ENCODE measurements around the gene C11orf65.

The C11orf65 gene

GRCh38 chr11:108467091-108467823 lies at the start of gene C11orf65:
Gene C11orf65, minus strand, starts transcription at chr11:108467529. Its CDS starts 5,970 bp downstream, at chr11:108461559.
- no peaks in the 10 kb centered on the region for H3K27me3 Mint-ChIP-seq
- peak; percentile 100 for ATAC-seq
- peaks cover 13% of the 10 kb centered on the region for H3K4me1 Mint-ChIP-seq

GRCh38 chr11:108516125-108516524 lies 48.8 kb upstream of the C11orf65 start:
- DNase-seq (no peak), ATAC-seq (no peak)
- no peaks in the 10 kb centered on the region for H3K4me1 Mint-ChIP-seq
- H3K27me3 Mint-ChIP-seq: peaks cover 1% of the 10 kb centered on the region
- H3K36me3 Mint-ChIP-seq (ENCODE audit: low read depth): peaks cover 5% of the 10 kb centered on the region
- no peak overlapping the region for H3K4me3 Mint-ChIP-seq
- no peaks in the 10 kb centered on the region for H3K9me3 Mint-ChIP-seq
- no peak overlapping the region for H3K27ac Mint-ChIP-seq

More at GRCh38 chr11:108467091-108467823, at the start of gene C11orf65:
- peak within 1 kb of the TSS; percentile 98 for H3K4me3 Mint-ChIP-seq
- H3K9me3 Mint-ChIP-seq: no peaks in the 10 kb centered on the region
- H3K27ac Mint-ChIP-seq: peak within 1 kb of the TSS; percentile 99
- DNase-seq: peak; percentile 95
- peaks cover 3% of the 10 kb centered on the region for H3K36me3 Mint-ChIP-seq (ENCODE audit: low read depth)

GRCh38 chr11:108512708-108513107 lies 45.4 kb upstream of the C11orf65 start:
- H3K4me3 Mint-ChIP-seq: no peak overlapping the region
- peaks cover 5% of the 10 kb centered on the region for H3K36me3 Mint-ChIP-seq (ENCODE audit: low read depth)
- DNase-seq (no peak), ATAC-seq (no peak)
- peaks cover 1% of the 10 kb centered on the region for H3K27me3 Mint-ChIP-seq
- H3K9me3 Mint-ChIP-seq: no peaks in the 10 kb centered on the region
- H3K4me1 Mint-ChIP-seq: no peaks in the 10 kb centered on the region
- no peak overlapping the region for H3K27ac Mint-ChIP-seq

DNA sequence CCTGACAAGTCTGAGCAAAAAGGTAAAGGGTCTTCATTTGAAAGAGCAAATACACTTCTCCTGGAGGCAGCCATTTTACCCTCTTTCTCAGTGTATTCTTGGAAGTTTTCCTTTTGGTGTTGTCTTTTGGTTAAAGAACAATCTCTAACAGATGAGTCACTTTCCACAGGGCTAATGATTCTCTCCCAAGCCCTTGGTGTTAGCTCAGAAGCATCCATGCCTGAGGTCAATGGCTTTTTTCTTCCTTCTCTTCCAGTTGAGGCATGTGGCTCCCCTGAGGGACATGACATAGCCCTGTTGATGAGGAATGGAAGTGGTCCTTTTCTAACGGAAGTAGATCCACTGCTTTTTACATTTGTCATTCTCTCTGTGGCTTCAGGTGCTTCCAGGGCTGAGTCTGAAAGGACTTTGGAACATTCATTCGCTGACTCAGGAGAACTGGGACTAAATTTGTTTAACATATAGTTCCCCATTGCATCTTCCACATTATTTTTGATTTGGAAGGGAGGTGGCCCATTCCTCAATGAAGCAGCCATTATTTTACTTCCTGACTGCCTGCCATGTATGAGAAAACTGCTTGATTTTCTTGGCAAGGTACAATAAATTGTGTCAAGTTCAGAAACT lies 44.6 kb upstream of the C11orf65 start:
- no peak for DNase-seq
- no peaks in the 10 kb centered on the region for H3K4me1 Mint-ChIP-seq

DNA sequence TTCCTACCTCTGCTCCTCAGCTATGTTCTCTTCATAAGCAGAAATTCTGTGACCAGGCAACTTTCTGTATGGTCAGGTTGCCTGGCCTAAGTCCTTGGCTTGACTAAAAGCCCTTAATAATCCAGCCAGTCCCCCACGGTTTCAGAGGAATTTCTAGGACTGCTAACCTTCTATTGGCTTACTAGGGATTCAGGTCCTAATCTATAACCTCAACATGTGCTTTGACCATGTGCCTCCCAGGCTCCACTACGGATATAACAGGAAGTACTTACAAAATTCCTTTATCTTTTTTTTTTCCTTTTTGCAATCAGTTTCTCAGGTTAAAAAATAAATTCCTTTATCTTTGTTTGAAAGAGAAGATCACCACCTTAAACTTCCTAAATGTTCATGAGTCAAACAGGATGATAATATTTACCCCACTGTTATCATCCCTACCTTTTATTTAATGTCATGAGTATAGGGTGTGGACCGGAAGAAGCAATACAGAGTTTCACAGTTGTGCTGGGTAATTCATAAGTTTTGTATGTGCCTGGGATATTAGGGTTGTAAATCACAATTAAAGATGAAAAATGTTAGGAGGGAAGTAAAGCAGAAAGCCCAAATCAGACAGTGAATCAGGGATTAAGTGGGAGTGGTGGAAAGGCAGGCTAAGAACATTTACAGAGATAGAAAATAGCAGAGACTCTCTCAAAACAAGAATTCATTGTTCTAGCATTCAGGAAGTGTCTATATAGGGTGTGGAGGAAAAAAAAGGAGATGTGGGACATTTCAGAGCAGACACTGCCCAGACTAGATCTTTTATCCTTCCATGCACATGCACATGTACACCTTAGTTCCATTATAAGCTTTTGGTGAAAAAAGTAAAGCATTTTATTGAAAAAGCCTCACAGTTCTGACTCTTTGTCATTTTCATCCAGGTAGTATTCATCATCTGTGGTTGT lies 41.6 kb upstream of the C11orf65 start:
- DNase-seq (no peak), ATAC-seq (no peak)
- Mint-ChIP-seq H3K27me3 (peaks cover 1% of the 10 kb centered on the region), H3K27ac (no peak overlapping the region), H3K4me1 (no peaks in the 10 kb centered on the region), H3K9me3 (no peaks in the 10 kb centered on the region), H3K4me3 (no peak overlapping the region), H3K36me3 (ENCODE audit: low read depth) (peaks cover 1% of the 10 kb centered on the region)

More for the DNA sequence above, 44.6 kb upstream of the C11orf65 start:
- Mint-ChIP-seq H3K4me3 (no peak overlapping the region), H3K27me3 (peaks cover 1% of the 10 kb centered on the region), H3K27ac (no peak overlapping the region), H3K36me3 (ENCODE audit: low read depth) (peaks cover 5% of the 10 kb centered on the region), H3K9me3 (no peaks in the 10 kb centered on the region)
- ATAC-seq: no peak

DNA sequence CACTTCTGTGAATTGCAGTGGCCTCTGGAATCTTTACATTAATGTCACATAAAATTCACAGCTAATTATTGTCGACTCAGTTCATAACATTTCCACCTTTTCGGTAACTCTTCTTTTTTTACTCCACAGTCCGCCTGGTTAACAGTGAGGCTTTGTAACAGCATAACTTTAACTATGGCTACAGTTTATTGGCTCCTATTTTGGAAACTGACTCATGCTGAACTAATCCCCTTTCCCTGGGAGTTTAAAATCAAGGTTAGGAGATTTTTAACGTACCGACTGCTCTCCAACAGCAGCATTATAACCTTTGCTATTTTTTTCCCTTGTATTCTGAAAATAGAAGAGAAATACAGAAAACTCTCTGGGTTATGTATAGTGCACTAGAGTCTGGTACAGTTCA lies 34.1 kb upstream of the C11orf65 start:
- H3K27me3 Mint-ChIP-seq: no peaks in the 10 kb centered on the region
- H3K36me3 Mint-ChIP-seq (ENCODE audit: low read depth): no peaks in the 10 kb centered on the region
- H3K4me3 Mint-ChIP-seq: no peak overlapping the region
- ATAC-seq (no peak), DNase-seq (no peak)
- no peaks in the 10 kb centered on the region for H3K9me3 Mint-ChIP-seq
- peaks cover 16% of the 10 kb centered on the region for H3K4me1 Mint-ChIP-seq
- H3K27ac Mint-ChIP-seq: no peak overlapping the region

GRCh38 chr11:108500721-108501120 lies 33.4 kb upstream of the C11orf65 start:
- H3K4me1 Mint-ChIP-seq: peaks cover 18% of the 10 kb centered on the region
- H3K9me3 Mint-ChIP-seq: no peaks in the 10 kb centered on the region
- H3K36me3 Mint-ChIP-seq (ENCODE audit: low read depth): no peaks in the 10 kb centered on the region
- no peak for DNase-seq
- ATAC-seq: no peak
- H3K27ac Mint-ChIP-seq: no peak overlapping the region
- no peak overlapping the region for H3K4me3 Mint-ChIP-seq
- H3K27me3 Mint-ChIP-seq: no peaks in the 10 kb centered on the region

DNA sequence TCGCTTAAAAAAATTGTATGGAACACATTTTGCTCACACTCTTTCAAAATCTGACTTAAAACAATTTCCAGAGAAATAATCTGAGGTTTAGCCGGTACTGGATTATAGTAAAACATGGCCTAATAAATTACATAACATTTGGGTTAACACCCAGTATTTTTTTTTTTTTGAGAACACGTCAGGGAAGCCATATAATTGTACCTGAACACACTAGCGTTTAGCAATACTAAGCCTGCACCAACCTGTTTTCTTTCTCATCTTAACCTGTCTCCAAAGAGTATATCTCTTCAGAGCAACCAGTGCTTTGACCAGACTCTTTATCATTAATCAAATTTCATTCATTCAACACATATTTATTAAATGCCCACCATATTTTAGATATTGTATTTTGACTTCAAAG lies 32.8 kb upstream of the C11orf65 start:
- ATAC-seq: no peak
- Mint-ChIP-seq H3K4me1 (peaks cover 18% of the 10 kb centered on the region), H3K27ac (no peak overlapping the region), H3K4me3 (no peak overlapping the region), H3K9me3 (no peaks in the 10 kb centered on the region), H3K27me3 (no peaks in the 10 kb centered on the region), H3K36me3 (ENCODE audit: low read depth) (no peaks in the 10 kb centered on the region)
- DNase-seq: no peak

DNA sequence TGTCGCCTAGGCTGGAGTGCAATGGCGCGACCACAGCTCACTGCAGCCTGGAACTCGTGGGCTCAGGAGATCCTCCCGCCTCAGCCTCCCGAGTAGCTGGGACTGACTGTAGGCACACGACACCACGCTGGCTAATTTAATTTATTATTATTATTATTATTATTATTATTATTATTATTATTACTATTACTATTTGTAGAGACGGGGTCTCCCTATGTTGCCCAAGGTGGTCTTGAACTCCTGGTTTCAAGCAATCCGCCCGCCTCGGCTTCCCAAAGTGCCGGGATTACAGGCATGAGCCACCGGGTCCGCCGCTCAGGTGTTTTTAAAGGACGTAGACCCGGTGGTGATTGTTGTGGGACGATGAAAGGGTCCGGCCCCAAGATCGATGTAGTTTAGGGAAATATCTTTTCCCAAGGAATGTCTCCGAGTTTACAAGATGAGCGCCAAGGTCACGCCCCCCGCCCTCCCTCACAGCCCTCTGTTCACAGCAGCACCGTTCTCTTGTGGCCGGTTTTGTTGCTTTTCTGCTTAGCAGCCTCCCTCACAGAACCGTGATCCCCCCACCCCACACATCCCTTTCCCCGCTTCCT lies 31.6 kb upstream of the C11orf65 start:
- Mint-ChIP-seq H3K27me3 (no peaks in the 10 kb centered on the region), H3K9me3 (no peaks in the 10 kb centered on the region), H3K27ac (peak overlapping the region; percentile 87), H3K36me3 (ENCODE audit: low read depth) (no peaks in the 10 kb centered on the region), H3K4me3 (peak overlapping the region; percentile 81), H3K4me1 (peaks cover 18% of the 10 kb centered on the region)
- no peak for ATAC-seq
- no peak for DNase-seq

DNA sequence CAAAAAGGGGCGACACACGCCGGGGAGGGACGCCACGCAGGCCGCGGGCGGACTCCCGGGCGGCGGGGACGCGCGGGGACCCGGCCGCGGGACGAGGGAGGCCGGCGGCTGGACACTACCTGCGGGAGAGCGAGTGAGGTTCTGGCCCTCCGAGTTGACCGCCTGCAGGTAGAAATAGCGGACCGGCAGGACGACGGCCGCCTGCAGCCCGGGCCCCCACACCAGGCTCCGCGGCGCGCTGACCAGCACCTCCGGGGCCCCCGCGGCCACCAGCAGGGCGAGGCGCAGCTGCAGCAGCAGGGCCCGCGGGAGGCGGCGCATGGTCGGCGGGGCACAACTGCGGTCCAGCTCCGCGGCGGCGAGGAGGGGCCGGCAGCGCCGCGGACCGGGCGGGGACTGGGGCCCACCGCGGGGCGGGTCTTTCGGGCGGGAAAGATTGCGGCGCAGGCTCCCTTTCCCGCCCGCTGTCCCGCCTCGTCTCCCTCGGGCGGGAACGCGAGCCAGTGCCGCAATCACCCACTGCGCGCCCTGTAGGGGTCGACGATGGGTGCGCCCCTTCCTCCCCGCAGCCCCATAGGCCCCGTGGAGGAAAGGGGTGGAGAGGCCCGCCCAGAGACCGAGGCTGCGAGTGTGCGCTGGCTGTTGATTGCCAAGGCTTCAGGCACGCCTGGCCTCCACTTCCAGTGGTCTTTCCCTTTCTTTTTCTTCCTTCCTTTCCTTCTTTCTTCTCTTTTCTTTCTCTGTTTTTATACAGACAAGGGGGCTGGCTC lies 30.9 kb upstream of the C11orf65 start, which contains the start of gene POGLUT3:
Gene POGLUT3, minus strand, starts transcription at position 339 of the 770 bp plus-strand sequence. Its CDS starts 18 bp downstream, at position 321.
- H3K27ac Mint-ChIP-seq: peak within 1 kb of the TSS; percentile 96
- H3K4me1 Mint-ChIP-seq: peaks cover 18% of the 10 kb centered on the region
- H3K9me3 Mint-ChIP-seq: no peaks in the 10 kb centered on the region
- H3K4me3 Mint-ChIP-seq: peak within 1 kb of the TSS; percentile 89
- H3K27me3 Mint-ChIP-seq: no peaks in the 10 kb centered on the region
- ATAC-seq (peak; percentile 47), DNase-seq (peak; percentile 53)
- H3K36me3 Mint-ChIP-seq (ENCODE audit: low read depth): no peaks in the 10 kb centered on the region

DNA sequence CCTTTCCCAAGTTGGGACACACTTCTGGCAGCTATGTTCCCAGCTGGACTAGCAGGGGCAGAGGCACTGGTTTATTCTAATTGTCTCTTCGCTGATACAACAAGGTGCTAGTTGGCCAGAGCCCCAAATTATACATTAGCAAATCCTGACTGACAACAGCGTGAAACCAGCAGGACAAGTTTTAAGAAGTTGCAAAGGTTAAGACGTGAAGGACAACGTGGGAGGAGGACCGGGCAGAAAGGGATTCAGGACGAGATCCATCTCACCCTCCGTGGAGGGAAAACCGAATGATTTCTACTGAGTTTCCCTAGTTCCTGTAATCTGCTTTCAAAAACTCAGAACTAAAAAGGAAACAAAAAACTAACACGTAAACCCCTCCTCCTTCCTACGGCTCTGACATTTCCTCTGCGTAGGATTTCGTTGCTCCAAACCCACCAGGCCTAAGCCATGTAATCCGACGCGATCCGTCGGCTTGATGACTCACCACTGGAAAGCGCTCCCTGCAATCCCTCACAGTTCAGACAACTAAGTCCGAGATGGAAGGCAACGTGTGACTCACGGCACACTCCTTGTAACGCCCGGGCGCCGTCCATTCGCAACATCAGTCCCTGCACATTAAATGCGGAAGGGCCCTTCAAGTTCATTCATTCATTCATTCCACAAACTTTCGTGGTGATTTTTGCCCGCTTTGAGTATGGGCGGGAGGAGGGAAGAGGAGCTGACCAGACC lies 30.2 kb upstream of the C11orf65 start:
- peak; percentile 95 for ATAC-seq
- H3K9me3 Mint-ChIP-seq: no peaks in the 10 kb centered on the region
- peak overlapping the region; percentile 89 for H3K4me3 Mint-ChIP-seq
- DNase-seq: peak; percentile 71
- peaks cover 18% of the 10 kb centered on the region for H3K4me1 Mint-ChIP-seq
- H3K27me3 Mint-ChIP-seq: no peaks in the 10 kb centered on the region
- no peaks in the 10 kb centered on the region for H3K36me3 Mint-ChIP-seq (ENCODE audit: low read depth)
- peak overlapping the region; percentile 96 for H3K27ac Mint-ChIP-seq

- H3K9me3 Mint-ChIP-seq: no peaks in the 10 kb centered on the region
- peak overlapping the region; percentile 89 for H3K4me3 Mint-ChIP-seq
- no peaks in the 10 kb centered on the region for H3K27me3 Mint-ChIP-seq
- DNase-seq (no peak), ATAC-seq (no peak)
- peak overlapping the region; percentile 96 for H3K27ac Mint-ChIP-seq
- H3K36me3 Mint-ChIP-seq (ENCODE audit: low read depth): no peaks in the 10 kb centered on the region
- peaks cover 18% of the 10 kb centered on the region for H3K4me1 Mint-ChIP-seq
Observed at GRCh38 chr11:108496643-108497256, 29.4 kb upstream of the C11orf65 start.

- no peaks in the 10 kb centered on the region for H3K9me3 Mint-ChIP-seq
- H3K36me3 Mint-ChIP-seq (ENCODE audit: low read depth): peaks cover 2% of the 10 kb centered on the region
- peaks cover 18% of the 10 kb centered on the region for H3K4me1 Mint-ChIP-seq
- no peak overlapping the region for H3K27ac Mint-ChIP-seq
- H3K4me3 Mint-ChIP-seq: no peak overlapping the region
- no peaks in the 10 kb centered on the region for H3K27me3 Mint-ChIP-seq
- ATAC-seq (no peak), DNase-seq (no peak)
Observed at GRCh38 chr11:108495326-108495725, 28.0 kb upstream of the C11orf65 start.

Measured in activated naive CD8-positive, alpha-beta T cell treated with anti-CD3 and anti-CD28 coated beads, Interleukin-2, amount 50 U/mL, for 24 hours (primary cell).